Measurements from ENCODE around the gene ATP5F1D.

ATP5F1D gene

DNA sequence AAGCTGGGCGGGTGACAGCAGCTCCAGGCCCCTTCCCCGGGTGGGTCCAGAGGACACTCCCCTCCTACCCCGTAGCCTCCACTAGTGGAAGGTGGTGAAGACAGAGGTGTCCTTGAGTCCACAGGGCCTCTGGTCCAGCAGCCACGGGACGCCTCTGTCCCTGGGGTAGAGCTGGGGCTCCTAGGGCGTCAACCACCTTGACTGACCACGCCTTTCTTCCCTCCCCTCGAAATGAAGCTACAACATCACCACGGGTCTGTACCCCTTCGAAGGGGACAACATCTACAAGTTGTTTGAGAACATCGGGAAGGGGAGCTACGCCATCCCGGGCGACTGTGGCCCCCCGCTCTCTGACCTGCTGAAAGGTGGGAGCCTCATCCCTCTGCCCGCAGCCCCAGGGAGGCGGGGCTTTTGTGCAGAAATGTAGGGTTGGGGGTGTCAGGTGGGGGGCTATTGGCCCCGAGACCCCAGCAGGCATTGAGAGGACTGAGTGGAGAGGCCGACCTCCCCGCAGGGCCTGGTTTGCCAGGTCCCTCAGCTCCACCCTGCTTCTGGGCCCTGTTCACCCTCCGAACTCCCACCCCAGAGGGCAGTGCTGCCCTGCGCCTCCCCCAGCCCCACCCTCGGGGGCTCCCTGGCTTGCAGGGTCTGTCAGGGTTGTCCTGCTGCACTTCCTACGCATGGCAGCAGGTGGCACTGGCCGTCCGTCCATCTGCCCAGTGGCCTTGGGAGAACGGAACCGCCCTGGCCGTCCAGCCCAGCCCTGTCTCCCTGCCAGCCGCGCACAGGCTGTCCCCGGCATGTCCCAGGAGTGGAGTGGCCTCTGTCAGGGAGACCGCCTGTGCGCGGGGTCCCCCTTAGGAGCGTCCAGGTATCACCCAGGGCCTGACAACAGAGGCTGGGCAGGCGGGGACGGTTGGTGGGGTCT lies 20.3 kb upstream of the ATP5F1D start:
- DNase-seq = no peak

DNA sequence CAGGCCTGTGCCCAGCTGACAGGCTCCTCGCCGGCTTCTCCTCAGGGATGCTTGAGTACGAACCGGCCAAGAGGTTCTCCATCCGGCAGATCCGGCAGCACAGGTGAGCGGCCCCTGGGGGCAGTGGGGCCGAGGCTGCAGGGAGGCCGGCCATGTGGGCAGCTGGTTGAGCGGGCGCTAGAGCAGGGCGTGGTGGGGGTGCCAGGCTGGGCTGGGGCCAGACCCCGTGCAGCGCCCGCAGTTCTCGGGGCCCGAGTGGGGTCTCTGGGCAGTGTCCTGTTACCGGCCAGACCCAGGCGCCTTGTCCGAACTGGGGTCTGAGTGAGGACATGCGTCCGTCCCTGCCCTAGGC lies 19.7 kb upstream of the ATP5F1D start:
- DNase-seq = no peak

DNA sequence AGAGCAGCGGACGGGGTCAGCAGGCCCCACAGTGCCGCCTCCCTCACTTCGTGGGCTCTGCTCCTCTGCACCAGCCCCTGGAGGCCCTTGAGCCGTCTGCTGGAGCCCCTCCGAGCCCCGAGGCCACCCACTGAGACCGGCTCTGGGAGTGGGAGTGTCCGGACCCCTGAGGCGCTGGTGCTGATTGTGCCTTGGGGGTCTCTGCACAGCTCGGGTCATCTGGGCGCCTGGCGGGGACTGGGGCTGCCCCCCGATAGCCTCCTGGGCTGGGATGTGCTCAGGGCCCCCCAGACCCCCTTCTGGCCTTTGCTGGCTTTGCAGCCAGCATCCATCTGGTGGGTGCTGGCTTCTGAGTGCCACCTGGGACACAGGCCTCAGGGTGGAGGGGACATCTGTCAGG lies 19.2 kb upstream of the ATP5F1D start:
- DNase-seq = no peak

DNA sequence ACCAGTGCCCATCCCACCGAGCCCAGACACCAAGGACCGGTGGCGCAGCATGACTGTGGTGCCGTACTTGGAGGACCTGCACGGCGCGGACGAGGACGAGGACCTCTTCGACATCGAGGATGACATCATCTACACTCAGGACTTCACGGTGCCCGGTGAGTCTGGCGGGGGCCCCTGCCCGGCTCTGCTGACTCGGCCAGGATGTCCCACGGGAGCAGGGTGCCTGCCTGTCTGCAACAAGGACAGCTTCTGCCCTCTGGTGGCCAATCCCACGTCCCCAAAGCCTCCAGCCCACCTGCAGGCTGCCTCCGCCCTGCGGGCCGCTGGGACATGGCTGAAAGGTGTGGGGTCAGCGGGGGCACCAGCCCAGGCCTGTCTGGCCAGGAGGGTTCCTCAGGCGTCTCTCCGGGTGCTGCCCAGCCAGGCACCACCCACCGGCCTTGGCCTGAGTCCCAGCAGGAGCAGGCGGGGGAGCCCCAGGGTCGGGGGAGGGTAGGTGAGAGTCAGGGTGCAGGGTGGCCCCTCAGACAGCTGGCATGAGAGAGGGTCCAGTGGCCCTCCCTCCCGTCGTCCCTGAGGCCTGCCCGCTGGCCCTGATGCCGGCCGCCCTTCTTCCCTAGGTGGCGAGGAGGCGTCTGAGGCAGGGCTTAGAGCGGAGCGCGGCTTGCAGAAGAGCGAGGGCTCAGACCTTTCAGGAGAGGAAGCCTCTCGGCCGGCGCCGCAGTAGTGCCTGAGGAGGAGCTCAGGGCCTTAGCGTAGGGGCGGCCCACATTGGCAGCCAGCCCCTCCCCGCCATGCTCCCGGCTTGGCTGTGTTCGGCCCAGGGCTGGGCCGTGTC lies 18.3 kb upstream of the ATP5F1D start:
- DNase-seq = no peak

DNA sequence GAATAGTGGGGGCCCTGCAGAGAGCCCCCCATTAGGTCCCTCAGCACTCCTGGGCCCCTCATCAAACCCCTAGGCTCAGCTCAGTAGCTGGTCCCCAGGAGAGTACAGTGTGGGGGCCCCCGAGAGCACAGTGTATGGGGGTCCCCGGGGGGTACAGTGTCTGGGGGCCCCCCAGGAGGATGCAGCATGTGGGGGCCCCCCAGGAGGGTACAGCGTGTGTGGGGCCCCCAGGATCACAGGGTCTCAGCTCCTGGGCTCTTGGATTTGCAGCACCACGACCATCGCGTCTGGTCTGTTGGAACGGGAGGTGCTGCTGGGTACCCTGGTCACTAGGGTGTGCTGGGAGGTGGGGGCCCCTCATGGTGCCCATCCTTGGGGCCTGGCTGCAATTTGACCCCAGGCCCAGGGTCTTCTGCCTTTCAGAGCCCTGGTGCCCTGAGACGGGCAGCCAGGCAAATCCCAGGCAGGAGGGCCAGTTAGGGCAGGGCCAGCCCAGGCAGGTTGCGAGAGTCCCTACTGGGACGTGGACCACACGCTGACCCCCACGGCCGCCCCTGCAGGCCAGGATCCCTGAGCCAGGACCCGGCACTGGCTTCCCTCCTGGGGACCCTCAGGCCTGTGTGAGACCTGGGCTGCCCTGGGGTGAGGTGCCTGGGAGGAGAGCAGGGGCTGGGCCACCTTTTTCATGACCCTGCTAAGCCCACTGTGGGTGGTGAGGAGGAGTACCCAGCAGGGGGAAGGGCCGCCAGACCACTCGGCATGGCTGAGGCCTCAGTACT lies 17.3 kb upstream of the ATP5F1D start:
- DNase-seq = no peak

DNA sequence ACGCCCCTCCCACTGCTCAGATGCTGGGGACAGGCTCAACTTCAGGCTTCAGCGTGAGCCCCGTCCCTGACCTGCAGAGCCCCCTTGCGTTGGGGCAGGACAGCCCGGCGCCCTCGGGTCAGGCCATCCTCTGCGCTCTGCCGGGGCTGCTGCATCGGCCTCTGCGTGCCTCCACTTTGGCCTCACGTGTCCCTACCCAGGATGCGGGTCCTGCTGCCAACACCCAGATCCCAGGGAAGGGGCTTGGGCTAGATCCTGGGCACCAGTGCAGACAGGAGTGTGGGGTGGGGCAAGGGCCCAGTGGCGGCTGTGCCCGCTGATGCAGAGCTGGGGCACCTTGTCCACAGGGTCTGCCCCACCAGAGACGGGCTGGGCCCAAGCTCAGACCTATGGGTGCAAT lies 16.7 kb upstream of the ATP5F1D start:
- no peak for DNase-seq

DNA sequence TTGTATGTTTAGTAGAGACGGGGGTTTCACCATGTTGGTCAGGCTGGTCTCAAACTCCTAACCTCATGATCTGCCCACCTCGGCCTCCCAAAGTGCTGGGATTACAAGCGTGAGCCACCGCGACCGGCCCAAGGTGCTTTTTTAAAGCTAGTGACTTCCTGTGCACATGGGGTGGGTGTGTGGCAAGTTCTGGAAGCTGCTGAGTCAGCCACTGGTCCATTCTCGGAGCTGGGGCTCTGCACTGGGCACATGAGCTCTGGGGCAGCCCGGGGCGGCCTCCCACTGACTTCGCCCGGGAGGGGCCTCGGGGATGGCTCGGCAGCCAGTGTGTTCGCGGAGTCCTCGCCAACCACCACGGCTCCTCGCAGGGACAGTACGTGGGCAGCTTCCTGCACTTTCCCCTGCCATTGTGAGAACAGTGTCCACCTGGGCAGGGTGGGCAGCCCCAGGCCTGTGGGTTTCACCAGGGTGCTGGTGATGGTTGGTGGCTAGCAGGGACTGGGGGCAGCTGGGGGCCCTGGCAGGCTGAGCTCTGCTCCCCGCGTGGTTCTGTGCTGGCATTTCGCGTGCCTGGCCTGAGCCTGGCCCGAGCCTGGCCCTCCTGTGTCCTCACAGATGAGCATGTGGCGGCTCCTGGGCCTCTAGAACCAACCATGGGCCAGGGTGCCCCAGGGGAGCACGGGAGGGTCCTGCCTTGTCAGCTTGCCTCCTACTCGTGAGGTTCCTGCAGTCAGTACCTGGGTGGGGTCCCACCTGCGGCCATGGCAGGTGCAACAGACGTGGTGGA lies 15.9 kb upstream of the ATP5F1D start:
- DNase-seq = no peak

DNA sequence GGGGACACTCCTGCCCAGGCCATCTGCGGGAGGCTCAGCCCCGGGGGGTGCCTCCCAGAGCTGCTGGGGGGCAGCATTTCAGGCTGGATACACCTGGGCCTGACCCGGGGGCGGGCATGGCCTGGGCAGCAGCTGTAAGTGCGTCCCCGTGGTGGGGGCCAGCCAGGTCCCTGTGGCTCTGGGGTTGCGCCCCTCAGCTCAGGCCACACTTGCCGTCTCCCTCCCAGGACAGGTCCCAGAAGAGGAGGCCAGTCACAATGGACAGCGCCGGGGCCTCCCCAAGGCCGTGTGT lies 15.4 kb upstream of the ATP5F1D start:
- no peak for DNase-seq

DNA sequence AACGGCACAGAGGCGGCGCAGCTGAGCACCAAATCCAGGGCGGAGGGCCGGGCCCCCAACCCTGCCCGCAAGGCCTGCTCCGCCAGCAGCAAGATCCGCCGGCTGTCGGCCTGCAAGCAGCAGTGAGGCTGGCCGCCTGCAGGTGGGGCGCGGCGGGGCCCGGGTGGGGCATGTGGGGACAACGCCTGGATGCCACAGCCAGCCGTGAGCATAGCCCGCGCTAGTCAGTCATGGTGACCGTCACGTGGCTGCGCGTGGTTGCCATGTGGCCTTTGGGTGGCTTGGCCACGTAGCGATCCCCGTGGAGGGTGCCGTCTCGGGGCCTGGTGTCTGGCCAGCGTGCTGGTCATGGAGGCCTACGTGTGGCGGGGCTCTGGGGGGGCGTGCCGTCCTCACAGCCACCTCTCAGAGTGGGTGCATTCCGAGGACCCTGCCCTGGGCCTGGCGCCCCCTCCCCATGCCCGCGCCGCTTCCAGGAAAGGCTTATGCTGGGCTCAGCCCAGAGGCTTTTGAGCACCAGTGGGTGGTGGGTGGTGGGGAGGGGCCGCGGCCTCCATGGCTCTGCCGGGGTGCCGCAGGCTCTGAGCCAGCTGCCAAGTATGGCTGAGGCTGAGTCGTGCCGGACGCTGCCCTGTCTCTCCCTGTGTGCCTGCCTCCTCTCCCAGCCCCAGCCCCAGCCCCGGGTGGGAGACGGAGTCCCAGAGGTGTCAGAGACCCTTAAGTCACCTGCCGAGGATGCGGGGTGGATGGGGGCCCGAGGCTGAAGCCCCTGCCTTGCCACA lies 14.8 kb upstream of the ATP5F1D start:
- no peak for DNase-seq

DNA sequence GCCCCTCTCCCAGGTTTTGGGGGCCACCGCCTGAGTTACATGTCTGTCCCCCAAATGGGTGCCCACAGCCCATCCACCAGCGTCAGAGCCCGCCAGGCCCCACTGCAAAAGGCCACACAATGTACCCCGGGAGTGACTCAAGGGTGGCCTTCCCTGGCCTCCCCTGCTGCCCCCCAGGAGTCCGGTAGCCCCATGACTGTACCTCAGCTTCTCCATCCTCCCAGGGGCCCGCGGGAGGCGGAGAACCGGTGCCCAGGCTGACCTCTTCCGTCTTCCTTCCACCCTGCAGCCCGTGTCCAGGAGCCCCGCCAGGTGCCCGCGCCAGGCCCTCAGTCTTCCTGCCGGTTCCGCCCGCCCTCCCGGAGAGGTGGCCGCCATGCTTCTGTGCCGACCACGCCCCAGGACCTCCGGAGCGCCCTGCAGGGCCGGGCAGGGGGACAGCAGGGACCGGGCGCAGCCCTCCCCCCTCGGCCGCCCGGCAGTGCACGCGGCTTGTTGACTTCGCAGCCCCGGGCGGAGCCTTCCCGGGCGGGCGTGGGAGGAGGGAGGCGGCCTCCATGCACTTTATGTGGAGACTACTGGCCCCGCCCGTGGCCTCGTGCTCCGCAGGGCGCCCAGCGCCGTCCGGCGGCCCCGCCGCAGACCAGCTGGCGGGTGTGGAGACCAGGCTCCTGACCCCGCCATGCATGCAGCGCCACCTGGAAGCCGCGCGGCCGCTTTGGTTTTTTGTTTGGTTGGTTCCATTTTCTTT lies 14.1 kb upstream of the ATP5F1D start:
- no peak for DNase-seq

DNA sequence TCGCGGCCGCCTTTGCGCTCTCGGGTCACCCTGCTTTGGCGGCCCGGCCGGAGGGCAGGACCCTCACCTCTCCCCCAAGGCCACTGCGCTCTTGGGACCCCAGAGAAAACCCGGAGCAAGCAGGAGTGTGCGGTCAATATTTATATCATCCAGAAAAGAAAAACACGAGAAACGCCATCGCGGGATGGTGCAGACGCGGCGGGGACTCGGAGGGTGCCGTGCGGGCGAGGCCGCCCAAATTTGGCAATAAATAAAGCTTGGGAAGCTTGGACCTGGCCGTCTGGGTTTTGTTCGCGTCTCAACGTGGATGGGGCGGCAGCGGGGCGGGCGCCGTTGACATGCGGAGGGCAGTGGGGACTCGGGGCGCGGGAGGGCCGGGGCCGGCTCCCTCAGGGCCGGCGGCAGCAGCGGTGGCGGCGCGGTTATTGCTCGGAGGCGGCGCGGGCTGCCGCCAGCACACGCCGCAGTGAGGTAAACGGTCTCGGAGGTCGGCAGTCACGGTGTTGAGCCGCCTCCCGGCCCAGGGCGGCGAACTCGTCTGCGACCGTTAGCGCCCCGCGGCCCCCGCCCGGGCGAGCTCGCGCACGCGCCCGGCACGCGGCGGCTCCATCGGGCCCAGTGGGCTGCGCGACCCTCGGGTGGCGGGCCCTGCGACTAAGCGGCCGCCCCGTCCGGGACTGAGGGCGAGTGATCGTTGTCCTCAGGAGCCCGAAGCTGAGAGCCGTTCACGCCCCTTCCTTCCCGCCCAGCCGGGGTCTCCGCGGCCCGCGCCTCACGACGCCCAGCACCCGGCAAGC lies 13.2 kb upstream of the ATP5F1D start:
- no peak for DNase-seq

DNA sequence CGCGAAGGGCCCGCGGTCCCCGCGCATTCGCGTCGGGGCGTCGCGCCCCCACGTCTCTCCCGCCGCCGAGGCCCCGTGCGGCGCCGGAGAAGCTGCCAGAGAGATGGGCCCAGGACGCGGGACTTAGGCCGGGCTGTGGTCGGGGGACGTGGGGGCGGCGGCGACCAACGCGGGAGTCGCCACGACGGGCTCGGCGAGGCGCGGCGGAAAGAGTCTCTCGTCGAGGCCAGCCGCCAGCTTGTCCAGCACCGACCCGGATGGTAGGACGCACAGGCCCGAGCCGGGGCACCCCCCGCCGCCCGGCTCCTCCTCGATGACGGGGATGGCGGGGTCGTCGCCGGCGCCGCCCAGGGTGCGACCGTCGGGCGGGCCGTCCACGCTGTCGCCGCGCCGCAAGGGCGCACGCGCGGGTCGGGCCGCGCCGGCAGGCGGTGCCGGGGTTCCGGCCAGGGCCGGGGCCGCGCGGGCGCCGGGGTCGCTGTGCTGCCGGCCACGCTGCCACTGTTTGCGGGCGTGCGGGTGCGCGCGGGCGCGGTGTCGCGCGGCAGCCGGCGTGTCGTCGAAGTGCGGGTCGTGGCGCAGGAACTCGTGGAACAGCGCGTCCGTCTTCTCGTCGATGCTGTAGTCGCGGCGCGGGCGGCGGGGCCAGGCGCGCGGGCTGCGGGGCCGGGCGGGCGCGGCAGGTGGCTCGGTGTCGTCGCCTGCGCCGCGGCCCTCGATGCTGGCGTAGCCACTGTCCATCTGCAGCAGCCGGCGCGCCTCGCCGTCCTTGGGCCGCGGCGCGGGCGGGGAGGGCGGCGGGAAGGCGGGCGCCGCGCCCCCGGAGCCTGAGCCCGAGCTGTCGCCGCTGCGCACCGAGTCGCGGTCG lies 12.3 kb upstream of the ATP5F1D start:
- DNase-seq = no peak

DNA sequence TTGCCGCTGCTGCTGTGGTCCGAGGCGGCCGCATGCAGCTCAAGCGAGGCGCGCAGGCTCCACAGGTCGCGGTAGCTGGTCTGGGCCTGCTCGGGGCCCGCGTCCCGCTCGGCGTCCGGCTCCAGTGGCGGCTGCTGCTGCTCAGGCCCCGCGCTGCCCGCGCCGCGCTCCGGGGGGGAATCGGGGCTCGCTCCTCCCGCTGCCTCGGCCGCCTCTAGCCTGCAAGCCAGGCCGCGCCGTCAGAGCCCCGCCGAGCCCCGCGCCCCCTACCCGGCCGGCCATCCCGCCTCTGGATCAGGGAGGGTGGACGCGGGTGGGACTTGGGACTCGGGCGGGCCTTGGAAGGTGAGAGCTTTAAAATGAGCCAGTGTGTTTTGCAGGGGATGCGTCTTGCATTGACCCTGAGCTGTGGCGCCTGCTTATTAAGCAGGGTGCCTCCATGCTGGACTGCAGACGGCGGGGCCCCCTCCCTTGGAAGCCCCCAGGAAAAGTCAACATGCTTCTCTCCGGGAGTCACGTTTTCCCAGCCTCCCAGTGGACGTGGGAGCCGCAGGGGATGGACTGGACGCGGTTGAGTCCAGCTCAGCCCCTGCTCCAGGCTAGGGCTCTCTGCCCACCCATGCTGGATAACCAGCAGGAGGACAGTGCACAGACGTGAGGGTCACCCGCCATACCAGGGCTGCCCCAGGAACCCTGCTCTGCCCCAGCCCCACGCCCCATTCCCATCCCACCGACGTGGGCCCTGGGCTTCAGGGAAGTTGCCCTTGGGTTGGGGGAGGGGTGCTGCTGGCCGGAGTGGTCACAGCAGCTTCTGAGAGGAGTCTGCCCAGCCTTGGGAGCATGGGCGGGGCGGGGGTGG lies 11.4 kb upstream of the ATP5F1D start:
- DNase-seq = no peak

DNA sequence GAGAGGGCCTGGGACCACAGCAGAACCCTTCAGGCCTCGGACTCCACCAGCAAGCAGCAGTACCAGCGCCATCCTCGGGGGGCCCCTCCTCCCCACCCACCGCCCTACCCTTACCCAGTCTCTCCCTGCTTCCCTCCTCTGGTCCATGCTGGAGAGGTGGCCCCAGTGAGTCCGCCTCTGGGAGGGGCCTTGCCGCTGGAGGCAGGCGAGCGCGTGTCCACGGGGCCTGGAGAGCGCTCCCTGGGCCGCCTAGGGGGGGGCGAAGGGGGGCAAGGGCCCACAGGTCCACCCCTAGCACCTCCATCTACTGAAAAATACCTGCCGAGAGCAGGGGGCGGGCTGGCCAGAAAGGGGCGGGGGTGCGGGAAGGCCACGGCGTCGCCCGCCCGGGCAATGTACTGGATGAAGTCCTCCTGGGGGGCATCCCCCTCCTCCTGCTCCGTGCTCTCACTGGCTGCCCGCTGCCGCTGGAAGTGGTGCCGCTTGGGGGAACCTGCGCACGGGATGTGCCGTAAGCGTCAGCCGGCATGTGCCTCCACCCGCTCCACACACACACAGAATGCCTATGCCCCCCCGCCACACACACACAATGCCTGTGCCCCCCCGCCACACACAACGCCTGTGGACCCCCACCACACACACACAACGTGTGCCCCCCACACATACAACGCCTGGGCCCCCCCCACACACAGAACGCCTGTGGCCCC lies 10.6 kb upstream of the ATP5F1D start:
- no peak for DNase-seq

DNA sequence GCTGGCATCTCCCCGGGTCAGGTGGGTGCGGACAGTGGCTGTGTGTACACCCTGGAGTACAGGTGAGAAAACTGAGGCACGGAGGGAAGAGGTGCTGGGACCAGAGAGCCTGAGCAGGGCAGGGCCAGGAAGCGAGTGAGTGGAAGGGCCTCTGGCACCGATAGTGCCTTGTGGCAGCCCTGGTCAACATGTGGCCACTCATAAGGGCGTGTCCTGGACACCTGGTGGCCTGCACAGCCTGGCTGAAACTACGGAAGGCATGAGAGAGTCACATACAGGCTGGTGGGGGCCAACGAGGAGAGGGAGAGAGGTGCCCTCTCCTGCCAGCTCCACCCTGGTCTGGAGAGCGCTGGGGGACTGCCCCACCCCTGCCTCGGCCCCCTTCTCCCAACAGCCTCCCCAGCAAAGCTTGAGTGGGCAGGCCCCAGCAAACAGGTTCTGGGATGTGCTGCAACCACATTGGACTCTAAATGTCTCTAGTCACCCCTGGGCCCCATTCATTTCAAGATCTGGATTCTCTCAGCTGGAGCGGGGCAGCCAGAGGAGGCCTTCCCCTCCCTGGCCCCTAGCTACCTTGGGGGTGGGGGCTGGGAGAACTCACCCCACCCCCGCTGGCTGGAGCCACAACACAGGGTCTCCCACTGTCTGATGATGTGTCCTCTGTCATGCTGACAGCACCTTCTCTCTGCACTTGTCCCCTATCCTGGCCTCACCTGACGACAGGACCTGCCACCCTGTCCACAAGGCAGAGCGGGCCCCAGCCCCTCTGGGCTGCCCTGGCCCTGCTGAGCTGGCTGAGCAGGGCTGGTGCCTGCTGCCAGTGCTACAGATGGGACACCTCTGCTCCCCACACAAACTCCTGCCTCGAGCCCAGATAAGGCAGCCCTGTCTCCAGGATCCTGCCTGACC lies 9.6 kb upstream of the ATP5F1D start:
- DNase-seq = no peak

DNA sequence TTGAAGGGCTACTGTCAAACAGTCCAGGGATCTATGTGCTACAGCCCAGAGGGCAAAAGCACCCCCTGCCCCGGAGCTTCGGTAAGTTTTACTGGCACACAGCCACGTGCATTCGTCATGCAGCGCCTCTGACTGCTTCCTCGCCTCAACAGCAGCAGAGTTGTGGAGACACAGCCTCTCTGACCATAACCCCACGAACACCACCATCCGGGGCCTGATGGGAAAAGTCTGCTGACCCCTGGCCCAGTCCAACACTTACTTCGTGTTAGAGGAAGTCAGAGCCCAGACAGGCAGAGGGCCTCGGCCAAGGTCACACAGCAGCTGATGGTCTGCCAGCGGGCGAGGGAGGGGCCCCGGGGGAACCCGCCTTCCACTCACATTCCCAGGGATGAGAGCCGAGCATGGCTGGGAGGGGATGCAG lies 8.9 kb upstream of the ATP5F1D start:
- no peak for DNase-seq
